Kidney epithelial cell (primary cell): ENCODE results near the gene TRIB2. TPM values are rescaled to one million over a fixed set of nuclear protein-coding genes. Genes with fewer than 3 reads are reported as not detected.

Experiments
- DNase-seq: peaks from one replicate; pipeline ENCODE4 v3.0.0-alpha.2; 2010; ENCODE audit warnings: low read depth
- H3K27me3 ChIP-seq: 2 replicates; pipeline ENCODE4 v1.6.0; 2011; ENCODE audit warnings: low read length; ENCODE audit not compliant: control insufficient read depth, insufficient read depth
- H3K36me3 ChIP-seq: 2 replicates; pipeline ENCODE4 v1.5.1; 2011; ENCODE audit warnings: low read length; ENCODE audit not compliant: control insufficient read depth, insufficient read depth
- H3K4me3 ChIP-seq: 2 replicates; pipeline ENCODE4 v1.5.1; 2011; ENCODE audit warnings: low read depth, mild to moderate bottlenecking, control low read depth, low read length
- CTCF ChIP-seq: IDR thresholded peaks from 2 replicates; pipeline ENCODE4 v1.5.1; 2011; ENCODE audit warnings: mild to moderate bottlenecking, moderate library complexity, low read length, control low read depth, inconsistent platforms; ENCODE audit not compliant: insufficient read depth, poor library complexity, severe bottlenecking
- total RNA-seq: library from RNA; depleted of rRNA; stranded (reverse); fragments of >200 nt; gene quantifications from 2 replicates; pipeline ENCODE4 v1.2.3, GENCODE V29; 2015

TRIB2 gene
- total RNA-seq, 1 donor from 2014 or later = 16.9 TPM

DNA sequence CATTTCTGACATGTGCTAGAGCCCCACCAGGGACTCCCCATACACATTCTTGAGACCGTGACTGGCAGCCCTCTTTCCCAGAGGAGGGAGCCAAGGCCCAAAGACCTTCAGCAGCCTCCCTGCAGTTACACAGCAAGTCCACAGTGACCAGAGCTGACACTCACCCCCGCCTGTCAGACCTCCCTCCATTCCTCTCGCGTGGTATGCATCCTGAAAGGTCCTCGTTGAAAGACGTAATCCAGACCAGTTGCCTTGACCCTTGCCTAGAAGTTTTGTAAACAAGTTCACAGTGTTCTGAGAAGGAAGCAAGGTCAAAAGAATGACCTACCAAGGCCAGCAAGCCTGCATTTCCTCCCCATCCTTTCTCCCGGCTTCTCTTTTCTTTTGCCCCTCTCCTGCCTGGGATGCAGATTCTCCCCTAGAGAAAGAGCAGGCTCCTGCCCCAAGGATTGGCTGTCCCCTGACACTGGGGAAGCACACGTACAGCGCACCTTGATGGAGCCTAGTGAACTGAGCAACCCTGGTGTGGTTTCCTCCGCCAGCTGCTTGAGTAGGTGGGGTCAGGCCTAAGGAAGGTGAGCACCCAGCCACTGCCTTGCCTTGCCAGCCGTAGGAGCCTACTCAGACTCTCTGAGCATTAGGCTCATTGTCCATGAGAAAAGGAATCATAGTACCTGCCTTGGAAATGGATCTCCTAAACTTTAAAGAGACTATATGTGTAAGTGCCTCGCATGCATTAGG is 18.3 kb downstream of the TRIB2 start:
- H3K27me3 ChIP-seq = no peaks in the 10 kb centered on the region
- no peaks in the 10 kb centered on the region for H3K36me3 ChIP-seq
- H3K4me3 ChIP-seq = no peak overlapping the region
- DNase-seq = no peak
- no peak for TF ChIP-seq CTCF

DNA sequence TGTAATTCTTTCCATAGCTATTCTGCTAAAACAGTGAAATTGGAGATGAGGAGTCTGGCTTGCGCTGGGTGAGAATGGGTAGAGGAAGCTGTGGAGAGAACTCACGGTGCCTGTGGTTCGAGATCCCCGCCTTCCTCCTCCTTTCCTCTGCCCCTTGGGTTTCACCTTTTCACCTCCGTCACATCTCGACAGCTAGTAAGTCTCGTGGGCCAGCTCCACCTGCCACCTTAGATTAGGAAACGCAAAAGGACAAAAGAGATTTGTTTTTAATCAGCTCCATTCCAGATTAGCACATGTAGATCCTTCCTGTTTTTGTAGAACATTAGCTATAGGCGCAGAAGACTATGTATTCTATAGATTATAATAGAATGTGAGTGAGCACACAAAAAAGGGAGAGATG is 20.6 kb downstream of the TRIB2 start:
- Histone ChIP-seq H3K4me3 (no peak overlapping the region), H3K27me3 (no peaks in the 10 kb centered on the region), H3K36me3 (no peaks in the 10 kb centered on the region)
- TF ChIP-seq CTCF = no peak
- no peak for DNase-seq

DNA sequence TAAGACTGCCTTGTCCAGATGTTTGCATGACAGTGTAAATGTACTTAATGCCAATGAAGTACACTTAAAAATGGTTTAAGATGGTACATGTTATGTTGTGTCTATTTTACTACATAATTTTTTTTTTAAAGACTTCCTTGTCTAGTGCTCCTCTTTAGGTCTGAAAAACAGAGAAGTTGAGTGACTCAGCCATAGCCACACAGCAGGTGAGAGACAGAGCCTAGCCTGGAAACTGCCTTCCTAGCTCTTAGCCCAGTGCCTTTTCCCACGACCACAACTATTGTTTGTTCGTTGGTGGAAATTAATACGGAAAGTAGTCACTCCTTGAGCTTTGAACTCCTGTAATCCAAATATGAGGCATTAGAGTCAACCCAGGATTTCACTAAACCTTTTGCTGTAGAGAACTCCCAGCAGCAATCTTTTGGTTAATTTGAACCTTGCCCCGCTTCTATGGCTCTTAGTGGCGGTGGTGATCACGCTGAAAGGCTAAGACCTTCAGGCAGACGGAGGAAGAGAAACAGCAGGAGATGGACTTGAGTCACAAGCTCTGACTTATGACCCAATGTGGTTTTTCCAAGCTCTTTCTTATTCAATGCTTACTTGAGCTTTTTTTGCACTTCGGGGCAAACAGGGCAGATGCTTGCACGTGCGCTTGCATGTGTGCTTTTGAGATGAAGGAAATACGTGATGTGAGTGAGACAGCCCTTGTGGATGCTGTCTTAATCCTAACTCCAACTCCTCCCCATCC is 21.2 kb downstream of the TRIB2 start:
- no peak for TF ChIP-seq CTCF

DNA sequence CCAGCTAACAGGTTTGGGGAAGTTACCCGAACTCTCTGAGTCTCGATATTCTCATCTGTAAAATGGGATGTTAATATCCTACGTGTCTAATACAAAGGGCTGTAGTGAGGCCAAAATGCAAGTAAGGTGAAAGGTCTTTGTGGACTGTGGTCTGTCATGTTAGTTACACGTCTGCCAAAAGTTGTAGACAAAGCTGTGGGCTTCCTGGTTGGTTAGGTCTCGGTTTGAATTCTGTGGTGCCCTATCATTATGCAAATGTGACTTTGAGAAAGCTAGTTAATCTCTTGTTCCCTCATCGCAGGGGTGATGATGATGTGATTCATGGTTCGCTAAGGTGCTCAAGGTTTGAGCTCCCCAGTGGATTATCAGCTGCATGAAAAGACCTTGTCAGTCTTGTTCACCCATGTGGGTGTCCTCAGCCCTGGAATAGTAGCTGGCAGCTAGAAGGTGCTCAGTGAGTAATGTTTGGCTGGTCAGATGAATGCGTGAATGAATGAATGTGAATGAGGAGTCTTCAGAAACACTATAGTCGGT is 23.1 kb downstream of the TRIB2 start:
- no peaks in the 10 kb centered on the region for H3K36me3 ChIP-seq
- TF ChIP-seq CTCF = no peak

More for the DNA sequence above, 21.2 kb downstream of the TRIB2 start:
- Histone ChIP-seq H3K27me3 (no peaks in the 10 kb centered on the region), H3K4me3 (no peak overlapping the region), H3K36me3 (no peaks in the 10 kb centered on the region)
- DNase-seq = no peak

GRCh38 chr2:12741380-12741779 is 24.6 kb downstream of the TRIB2 start:
- DNase-seq = no peak
- no peak for TF ChIP-seq CTCF
- Histone ChIP-seq H3K4me3 (no peak overlapping the region), H3K27me3 (no peaks in the 10 kb centered on the region), H3K36me3 (no peaks in the 10 kb centered on the region)

More for the DNA sequence above, 23.1 kb downstream of the TRIB2 start:
- no peaks in the 10 kb centered on the region for H3K27me3 ChIP-seq
- no peak overlapping the region for H3K4me3 ChIP-seq
- no peak for DNase-seq
